SH-SY5Y (cell line): ENCODE results near the gene TSR2.

Experiments used
- GATA2 ChIP-seq: IDR thresholded peaks from 2 replicates; pipeline ENCODE4 v1.6.1; 2011; ENCODE audit warnings: mild to moderate bottlenecking, low read depth, low read length
- GATA3 ChIP-seq: IDR thresholded peaks from 2 replicates; pipeline ENCODE4 v1.6.1; 2011; ENCODE audit warnings: low read depth, mild to moderate bottlenecking, low read length, moderate library complexity

DNA sequence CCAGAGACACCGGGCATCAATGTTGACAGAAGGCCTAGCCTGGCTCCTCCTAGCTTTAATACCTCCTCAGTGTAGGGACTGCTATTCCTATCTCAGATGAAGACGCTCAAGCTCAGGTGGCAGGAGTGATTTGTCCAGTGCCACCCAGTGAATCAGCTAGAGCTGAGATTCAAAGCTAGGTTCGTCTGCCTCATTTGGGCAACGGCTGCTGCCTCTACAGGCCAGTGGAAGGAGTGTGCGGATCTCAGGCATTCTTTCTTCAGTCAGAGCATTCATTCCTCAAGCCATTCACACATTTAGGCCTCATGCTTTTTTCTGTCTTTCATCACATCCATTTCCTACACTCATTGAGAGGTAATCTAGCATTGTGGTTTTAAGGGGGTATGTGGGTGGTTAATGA lies 7.3 kb downstream of the TSR2 start:
- no peak for TF ChIP-seq GATA3
- TF ChIP-seq GATA2: no peak
